ENCODE results near the gene CDH24. TPM values are rescaled to one million over a fixed set of nuclear protein-coding genes. Genes with fewer than 3 reads are reported as not detected.

Gene CDH24
- total and polyA plus RNA-seq, 2 of the 13 experiments (the other 11 are each of a cell fraction or from before 2014, with no cell fraction given), result 0.69 to 0.99 TPM

DNA sequence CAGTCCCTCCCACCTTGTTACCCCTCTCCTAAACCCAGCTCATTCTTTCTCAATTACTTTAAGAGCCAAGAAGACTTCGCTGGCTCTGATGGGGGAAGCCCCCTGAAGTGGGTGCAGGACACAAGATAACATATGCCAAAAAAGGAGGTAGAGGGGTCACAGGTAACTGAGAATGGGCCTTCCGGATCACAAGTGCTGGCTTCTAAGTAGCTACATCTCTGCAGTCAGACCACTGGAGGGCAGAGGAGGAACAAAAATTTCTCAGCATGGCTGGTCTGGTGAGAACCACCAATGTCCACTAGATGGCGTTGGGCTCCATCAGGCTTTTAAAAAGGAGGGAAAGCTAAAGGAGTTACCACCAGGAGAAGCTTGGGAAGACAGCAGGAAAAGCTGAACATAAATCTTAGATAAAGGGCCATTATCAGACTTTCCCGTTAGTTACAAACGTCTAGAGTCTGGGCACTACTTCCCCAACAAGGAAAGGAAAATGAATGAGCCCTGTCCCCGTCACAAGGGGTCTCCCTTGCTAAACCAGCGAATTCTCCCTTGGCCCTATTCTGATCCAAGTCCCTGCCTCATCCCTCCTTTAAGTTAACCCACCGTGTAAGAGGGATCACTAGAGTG lies 11.6 kb upstream of the CDH24 start (continued):
- TF ChIP-seq ZSCAN21 (CRISPR knock-in tag; IDR thresholded peaks at IDR 0.05; ENCODE audit: borderline replicate concordance) (peak; percentile 81; the same call in 1 of the 2 replicates), SNAPC2 (CRISPR knock-in tag; IDR thresholded peaks at IDR 0.05) (peak; percentile 87; the same call in 1 of the 2 replicates), NR2F1 (CRISPR knock-in tag; IDR thresholded peaks at IDR 0.05) (0 out of 4 replicates have a peak, but pooled peaks of 1 of the 2 experiments have one; percentile 22), ZNF136 (CRISPR knock-in tag; IDR thresholded peaks at IDR 0.05; ENCODE audit: low read depth) (0 out of 2 replicates have a peak, but pooled peaks have one; percentile 20), ZNF34 (CRISPR knock-in tag; IDR thresholded peaks at IDR 0.05; ENCODE audit: borderline replicate concordance) (0 out of 2 replicates have a peak, but pooled peaks have one; percentile 79), AGO2 (optimal IDR thresholded peaks at IDR 0.05; ENCODE audit: low read depth, low read length) (no peak), ZNF749 (CRISPR knock-in tag; IDR thresholded peaks at IDR 0.05; ENCODE audit: borderline replicate concordance) (peak; percentile 43; the same call in 1 of the 2 replicates), GATAD1 (CRISPR knock-in tag; IDR thresholded peaks at IDR 0.05) (peak; percentile 81), MTA1 (CRISPR knock-in tag; IDR thresholded peaks at IDR 0.05; ENCODE audit: borderline replicate concordance) (no peak), FIP1L1 (IDR thresholded peaks at IDR 0.05; ENCODE audit: borderline replicate concordance, insufficient read depth, low read depth, low read length) (no peak), JARID2 (CRISPR knock-in tag; IDR thresholded peaks at IDR 0.05; ENCODE audit: insufficient replicate concordance) (no peak), STAT5B (CRISPR knock-in tag; IDR thresholded peaks at IDR 0.05) (0 out of 2 replicates have a peak, but pooled peaks have one; percentile 46), ZNF564 (CRISPR knock-in tag; IDR thresholded peaks at IDR 0.05) (peak; percentile 78; the same call in 1 of the 2 replicates), RFXANK (CRISPR knock-in tag; IDR thresholded peaks at IDR 0.05) (no peak), ZNF709 (CRISPR knock-in tag; IDR thresholded peaks at IDR 0.05) (0 out of 2 replicates have a peak, but pooled peaks have one; percentile 56), KDM5A (IDR thresholded peaks at IDR 0.05; ENCODE audit: borderline replicate concordance, low read length) (no peak), ZSCAN9 (CRISPR knock-in tag; IDR thresholded peaks at IDR 0.05; ENCODE audit: borderline replicate concordance) (peak; percentile 67; the same call in 1 of the 2 replicates), ISL2 (CRISPR knock-in tag; IDR thresholded peaks at IDR 0.05) (peak; percentile 71), NFIC (IDR thresholded peaks at IDR 0.05; ENCODE audit: low read length) (no peak), ZNF878 (CRISPR knock-in tag; IDR thresholded peaks at IDR 0.05) (0 out of 2 replicates have a peak, but pooled peaks have one; percentile 45), HDAC2 (CRISPR knock-in tag; IDR thresholded peaks at IDR 0.05) (peak; percentile 60; the same call in 1 of the 2 replicates), BCL3 (CRISPR knock-in tag; IDR thresholded peaks at IDR 0.05) (0 out of 2 replicates have a peak, but pooled peaks have one; percentile 6)
- TF ChIP-seq, protein P1, sequence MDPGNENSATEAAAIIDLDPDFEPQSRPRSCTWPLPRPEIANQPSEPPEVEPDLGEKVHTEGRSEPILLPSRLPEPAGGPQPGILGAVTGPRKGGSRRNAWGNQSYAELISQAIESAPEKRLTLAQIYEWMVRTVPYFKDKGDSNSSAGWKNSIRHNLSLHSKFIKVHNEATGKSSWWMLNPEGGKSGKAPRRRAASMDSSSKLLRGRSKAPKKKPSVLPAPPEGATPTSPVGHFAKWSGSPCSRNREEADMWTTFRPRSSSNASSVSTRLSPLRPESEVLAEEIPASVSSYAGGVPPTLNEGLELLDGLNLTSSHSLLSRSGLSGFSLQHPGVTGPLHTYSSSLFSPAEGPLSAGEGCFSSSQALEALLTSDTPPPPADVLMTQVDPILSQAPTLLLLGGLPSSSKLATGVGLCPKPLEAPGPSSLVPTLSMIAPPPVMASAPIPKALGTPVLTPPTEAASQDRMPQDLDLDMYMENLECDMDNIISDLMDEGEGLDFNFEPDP (CRISPR knock-in tag; conservative IDR thresholded peaks at IDR 0.05), result no peak
- TF ChIP-seq, protein P2, sequence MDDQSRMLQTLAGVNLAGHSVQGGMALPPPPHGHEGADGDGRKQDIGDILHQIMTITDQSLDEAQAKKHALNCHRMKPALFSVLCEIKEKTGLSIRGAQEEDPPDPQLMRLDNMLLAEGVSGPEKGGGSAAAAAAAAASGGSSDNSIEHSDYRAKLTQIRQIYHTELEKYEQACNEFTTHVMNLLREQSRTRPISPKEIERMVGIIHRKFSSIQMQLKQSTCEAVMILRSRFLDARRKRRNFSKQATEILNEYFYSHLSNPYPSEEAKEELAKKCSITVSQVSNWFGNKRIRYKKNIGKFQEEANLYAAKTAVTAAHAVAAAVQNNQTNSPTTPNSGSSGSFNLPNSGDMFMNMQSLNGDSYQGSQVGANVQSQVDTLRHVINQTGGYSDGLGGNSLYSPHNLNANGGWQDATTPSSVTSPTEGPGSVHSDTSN (CRISPR knock-in tag; IDR thresholded peaks at IDR 0.05; ENCODE audit: borderline replicate concordance), result no peak
- TF ChIP-seq, protein P3, sequence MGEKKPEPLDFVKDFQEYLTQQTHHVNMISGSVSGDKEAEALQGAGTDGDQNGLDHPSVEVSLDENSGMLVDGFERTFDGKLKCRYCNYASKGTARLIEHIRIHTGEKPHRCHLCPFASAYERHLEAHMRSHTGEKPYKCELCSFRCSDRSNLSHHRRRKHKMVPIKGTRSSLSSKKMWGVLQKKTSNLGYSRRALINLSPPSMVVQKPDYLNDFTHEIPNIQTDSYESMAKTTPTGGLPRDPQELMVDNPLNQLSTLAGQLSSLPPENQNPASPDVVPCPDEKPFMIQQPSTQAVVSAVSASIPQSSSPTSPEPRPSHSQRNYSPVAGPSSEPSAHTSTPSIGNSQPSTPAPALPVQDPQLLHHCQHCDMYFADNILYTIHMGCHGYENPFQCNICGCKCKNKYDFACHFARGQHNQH (CRISPR knock-in tag; IDR thresholded peaks at IDR 0.05), result peak; percentile 81; the same call in 1 of the 2 replicates
